Measurements from ENCODE around the gene DDI1. TPM values are rescaled to one million over a fixed set of nuclear protein-coding genes. Genes with fewer than 3 reads are reported as not detected.

The DDI1 gene
- total RNA-seq, 3 donors from 2014 or later (not counting 1 experiment from before 2014, with no cell fraction given): not detected

- Histone ChIP-seq H3K36me3 (ENCODE audit: control insufficient read depth, insufficient read depth, low read length) (no peaks in the 10 kb centered on the region), H3K9me3 (ENCODE audit: control insufficient read depth, insufficient read depth, low read length) (no peaks in the 10 kb centered on the region), H3K4me3 (ENCODE audit: low read length) (no peak overlapping the region), H3K27me3 (ENCODE audit: control insufficient read depth, insufficient read depth, low read length) (no peaks in the 10 kb centered on the region), H3K4me1 (ENCODE audit: control insufficient read depth, insufficient read depth, low read length) (no peaks in the 10 kb centered on the region), H3K27ac (ENCODE audit: low read length) (no peak overlapping the region)
- TF ChIP-seq, protein P1, sequence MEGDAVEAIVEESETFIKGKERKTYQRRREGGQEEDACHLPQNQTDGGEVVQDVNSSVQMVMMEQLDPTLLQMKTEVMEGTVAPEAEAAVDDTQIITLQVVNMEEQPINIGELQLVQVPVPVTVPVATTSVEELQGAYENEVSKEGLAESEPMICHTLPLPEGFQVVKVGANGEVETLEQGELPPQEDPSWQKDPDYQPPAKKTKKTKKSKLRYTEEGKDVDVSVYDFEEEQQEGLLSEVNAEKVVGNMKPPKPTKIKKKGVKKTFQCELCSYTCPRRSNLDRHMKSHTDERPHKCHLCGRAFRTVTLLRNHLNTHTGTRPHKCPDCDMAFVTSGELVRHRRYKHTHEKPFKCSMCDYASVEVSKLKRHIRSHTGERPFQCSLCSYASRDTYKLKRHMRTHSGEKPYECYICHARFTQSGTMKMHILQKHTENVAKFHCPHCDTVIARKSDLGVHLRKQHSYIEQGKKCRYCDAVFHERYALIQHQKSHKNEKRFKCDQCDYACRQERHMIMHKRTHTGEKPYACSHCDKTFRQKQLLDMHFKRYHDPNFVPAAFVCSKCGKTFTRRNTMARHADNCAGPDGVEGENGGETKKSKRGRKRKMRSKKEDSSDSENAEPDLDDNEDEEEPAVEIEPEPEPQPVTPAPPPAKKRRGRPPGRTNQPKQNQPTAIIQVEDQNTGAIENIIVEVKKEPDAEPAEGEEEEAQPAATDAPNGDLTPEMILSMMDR (IDR thresholded peaks at IDR 0.05): no peak
- DNase-seq: no peak
- Mint-ChIP-seq H3K27me3 (ENCODE audit: low read depth in 2 of 2) (no peaks in the 10 kb centered on the region), H3K36me3 (no peaks in the 10 kb centered on the region), H3K4me1 (peaks cover 7 to 30% of the 10 kb centered on the region in 2 donors), H3K9me3 (peaks cover 0 to 2% of the 10 kb centered on the region in 2 donors), H3K4me3 (no peak overlapping the region), H3K27ac (no peak overlapping the region)
- intact Hi-C loops (cut with micrococcal nuclease): no loop called here
- ATAC-seq: no peak
Measured at GRCh38 chr11:104033134-104033533, 3.3 kb upstream of the DDI1 start.

DNA sequence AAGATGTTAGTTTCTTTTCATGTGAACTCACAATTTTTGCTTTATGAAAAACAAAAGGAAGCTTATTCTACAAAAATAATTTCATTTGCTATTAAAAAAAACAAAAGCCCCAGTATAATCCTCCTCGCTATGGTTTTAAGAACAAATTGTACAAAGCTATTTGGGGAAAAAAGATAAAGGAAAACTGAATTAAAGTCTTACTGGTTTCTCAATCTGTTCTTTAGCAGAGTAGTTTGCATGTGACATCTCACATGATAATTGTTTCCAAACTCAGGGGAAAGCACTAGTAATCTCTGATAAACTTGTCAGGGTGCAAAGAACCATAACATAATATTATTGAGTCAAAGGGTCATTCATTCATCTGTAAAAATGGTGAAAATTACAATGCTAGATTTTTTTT, 2.9 kb upstream of the DDI1 start:
- Histone ChIP-seq H3K4me1 (ENCODE audit: control insufficient read depth, insufficient read depth, low read length) (no peaks in the 10 kb centered on the region), H3K36me3 (ENCODE audit: control insufficient read depth, insufficient read depth, low read length) (no peaks in the 10 kb centered on the region), H3K9me3 (ENCODE audit: control insufficient read depth, insufficient read depth, low read length) (no peaks in the 10 kb centered on the region), H3K4me3 (ENCODE audit: low read length) (no peak overlapping the region), H3K27me3 (ENCODE audit: control insufficient read depth, insufficient read depth, low read length) (no peaks in the 10 kb centered on the region), H3K27ac (ENCODE audit: low read length) (no peak overlapping the region)
- intact Hi-C loops (cut with micrococcal nuclease): no loop called here
- peaks cover 7 to 26% of the 10 kb centered on the region in 2 donors for H3K4me1 Mint-ChIP-seq
- H3K4me3 Mint-ChIP-seq: no peak overlapping the region
- H3K36me3 Mint-ChIP-seq: no peaks in the 10 kb centered on the region
- 100% methylated on average over 1 of the region's 1 CpG for WGBS (ENCODE audit: insufficient coverage)
- ATAC-seq: no peak
- TF ChIP-seq, protein P1 (IDR thresholded peaks at IDR 0.05): no peak
- H3K27me3 Mint-ChIP-seq (ENCODE audit: low read depth in 2 of 2): no peaks in the 10 kb centered on the region
- DNase-seq: no peak
- peaks cover 0 to 2% of the 10 kb centered on the region in 2 donors for H3K9me3 Mint-ChIP-seq
- no peak overlapping the region for H3K27ac Mint-ChIP-seq

DNA sequence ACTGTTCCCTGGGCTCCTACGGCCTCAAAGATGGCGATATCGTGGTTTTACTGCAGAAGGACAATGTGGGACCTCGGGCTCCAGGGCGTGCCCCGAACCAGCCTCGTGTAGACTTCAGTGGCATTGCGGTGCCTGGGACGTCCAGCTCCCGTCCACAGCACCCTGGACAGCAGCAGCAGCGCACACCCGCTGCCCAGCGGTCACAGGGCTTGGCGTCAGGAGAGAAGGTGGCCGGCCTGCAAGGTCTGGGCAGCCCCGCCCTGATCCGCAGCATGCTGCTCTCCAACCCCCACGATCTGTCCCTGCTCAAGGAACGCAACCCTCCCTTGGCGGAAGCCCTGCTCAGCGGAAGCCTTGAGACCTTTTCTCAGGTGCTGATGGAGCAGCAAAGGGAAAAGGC, 555 bp downstream of the DDI1 start:
- Histone ChIP-seq H3K36me3 (ENCODE audit: control insufficient read depth, insufficient read depth, low read length) (no peaks in the 10 kb centered on the region), H3K27ac (ENCODE audit: low read length) (no peak overlapping the region), H3K27me3 (ENCODE audit: control insufficient read depth, insufficient read depth, low read length) (no peaks in the 10 kb centered on the region), H3K9me3 (ENCODE audit: control insufficient read depth, insufficient read depth, low read length) (no peaks in the 10 kb centered on the region), H3K4me3 (ENCODE audit: low read length) (no peak overlapping the region), H3K4me1 (ENCODE audit: control insufficient read depth, insufficient read depth, low read length) (no peaks in the 10 kb centered on the region)
- Mint-ChIP-seq H3K4me3 (no peak overlapping the region), H3K9me3 (no peaks in the 10 kb centered on the region), H3K27ac (no peak overlapping the region), H3K4me1 (peaks cover 11 to 12% of the 10 kb centered on the region in 2 donors), H3K36me3 (no peaks in the 10 kb centered on the region), H3K27me3 (ENCODE audit: low read depth in 2 of 2) (no peaks in the 10 kb centered on the region)
- 96% methylated on average over 21 of the region's 21 CpGs for WGBS (ENCODE audit: insufficient coverage)
- DNase-seq: no peak
- no peak for ATAC-seq
- TF ChIP-seq, protein P1 (IDR thresholded peaks at IDR 0.05): no peak
- intact Hi-C loops (cut with micrococcal nuclease): no loop called here

GRCh38 chr11:104041792-104042191, 5.4 kb downstream of the DDI1 start:
- 88% methylated on average over 1 of the region's 2 CpGs for WGBS (ENCODE audit: insufficient coverage)
- no peak overlapping the region for H3K27ac Mint-ChIP-seq
- intact Hi-C loops (cut with micrococcal nuclease): no loop called here

More at GRCh38 chr11:104041792-104042191, 5.4 kb downstream of the DDI1 start:
- no peak overlapping the region for H3K4me3 ChIP-seq (ENCODE audit: low read length)
- H3K9me3 ChIP-seq (ENCODE audit: control insufficient read depth, insufficient read depth, low read length): no peaks in the 10 kb centered on the region
- H3K27ac ChIP-seq (ENCODE audit: low read length): no peak overlapping the region
- Mint-ChIP-seq H3K4me3 (no peak overlapping the region), H3K36me3 (no peaks in the 10 kb centered on the region), H3K4me1 (peaks cover 5 to 11% of the 10 kb centered on the region in 2 donors), H3K27me3 (ENCODE audit: low read depth in 2 of 2) (no peaks in the 10 kb centered on the region), H3K9me3 (no peaks in the 10 kb centered on the region)
- no peaks in the 10 kb centered on the region for H3K4me1 ChIP-seq (ENCODE audit: control insufficient read depth, insufficient read depth, low read length)
- ATAC-seq: no peak
- TF ChIP-seq, protein P1 (IDR thresholded peaks at IDR 0.05): no peak
- no peak for DNase-seq
- H3K36me3 ChIP-seq (ENCODE audit: control insufficient read depth, insufficient read depth, low read length): no peaks in the 10 kb centered on the region
- no peaks in the 10 kb centered on the region for H3K27me3 ChIP-seq (ENCODE audit: control insufficient read depth, insufficient read depth, low read length)
